ENCODE results near the gene TRMT11. TPM values are rescaled to one million over a fixed set of nuclear protein-coding genes. Genes with fewer than 3 reads are reported as not detected.
"Not testable (repeated sequence)": the region's sequence is repeated elsewhere in the genome, so short reads cannot be mapped to it uniquely, and the experiment has no call there.

TRMT11 gene
- total and polyA plus RNA-seq, 3 experiments from 2014 or later, result 14.8 to 37.9 (median 35.8) TPM

- peaks cover 0 to 3% (median 0%) of the 10 kb centered on the region in 3 donors for H3K36me3 Mint-ChIP-seq
- peaks cover 4% of the 10 kb centered on the region for H3K27me3 ChIP-seq (ENCODE audit: insufficient read depth, low read length, poor library complexity, severe bottlenecking)
- DNase-seq, result no peak
- no peak overlapping the region for H3K27ac Mint-ChIP-seq
- H3K9me3 Mint-ChIP-seq, result no peaks in the 10 kb centered on the region
- H3K36me3 ChIP-seq (ENCODE audit: insufficient read depth, low read length), result no peaks in the 10 kb centered on the region
- H3K4me3 Mint-ChIP-seq, result no peak overlapping the region
- no peak overlapping the region for H3K27ac ChIP-seq (ENCODE audit: low read depth, low read length)
- H3K4me1 ChIP-seq (ENCODE audit: insufficient read depth, low read length), result no peaks in the 10 kb centered on the region
- H3K4me1 Mint-ChIP-seq, result no peaks in the 10 kb centered on the region
- POLR2A ChIA-PET, result no interaction called here
- CTCF ChIA-PET, result interaction anchor here (4.1 kb wide), 1 partner anchor 11 kb away, joined by 26 read pairs; the partner anchor contains the start of gene HINT3
- H3K27me3 Mint-ChIP-seq, result peaks cover 0 to 25% of the 10 kb centered on the region in 2 donors
- H3K4me3 ChIP-seq (ENCODE audit: low read length), result no peak overlapping the region
- no peaks in the 10 kb centered on the region for H3K9me3 ChIP-seq (ENCODE audit: low read length)
Observed at GRCh38 chr6:125944896-125945295, 41.4 kb upstream of the TRMT11 start.

DNA sequence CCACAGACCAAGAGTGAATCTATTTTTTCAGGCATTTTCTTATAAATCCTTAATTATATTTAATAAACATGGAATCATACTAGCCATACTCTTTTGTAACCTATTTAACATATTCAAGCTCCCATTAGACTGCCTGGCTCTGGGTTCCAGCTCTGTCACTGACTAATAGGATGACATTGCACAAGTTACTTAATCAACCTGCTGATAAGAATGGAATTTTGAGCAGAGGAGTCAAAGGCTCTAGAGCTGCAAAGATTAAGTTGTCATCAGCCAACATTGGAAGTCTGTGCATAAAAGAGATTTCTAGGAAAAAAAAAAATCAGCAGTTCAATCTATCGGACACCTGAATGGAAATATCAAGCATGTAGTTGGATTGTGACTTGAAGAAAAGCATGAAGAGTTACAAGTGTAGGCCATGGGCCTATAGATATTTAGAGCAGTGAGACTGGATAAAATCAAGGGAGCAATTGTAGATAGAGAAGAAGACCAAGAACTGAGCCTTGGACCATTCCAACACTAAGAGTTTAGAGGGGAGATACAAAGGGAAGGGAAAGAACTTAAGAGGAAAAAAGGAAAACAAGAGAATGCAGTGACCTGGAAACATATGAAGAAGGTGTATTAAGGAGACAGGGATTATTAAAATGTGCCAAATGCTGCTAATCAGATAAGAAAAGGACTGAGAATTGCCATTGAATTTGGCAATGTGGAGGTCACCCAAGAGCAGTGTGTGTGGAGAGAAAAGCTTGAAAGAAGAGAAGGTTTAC lies 40.8 kb upstream of the TRMT11 start:
- no peak overlapping the region for H3K4me3 ChIP-seq (ENCODE audit: low read length)
- no peak overlapping the region for H3K27ac Mint-ChIP-seq
- no peaks in the 10 kb centered on the region for H3K9me3 ChIP-seq (ENCODE audit: low read length)
- no peaks in the 10 kb centered on the region for H3K9me3 Mint-ChIP-seq
- DNase-seq, result no peak
- no peaks in the 10 kb centered on the region for H3K4me1 Mint-ChIP-seq
- H3K36me3 ChIP-seq (ENCODE audit: insufficient read depth, low read length), result no peaks in the 10 kb centered on the region
- ChIA-PET POLR2A (no interaction called here), CTCF (interaction anchor here (1.8 to 4.1 kb wide), 2 partner anchors 10 to 155 kb away, joined by 6 to 26 read pairs; partner anchors contain the start of genes HINT3 and NCOA7)
- peaks cover 0 to 23% of the 10 kb centered on the region in 2 donors for H3K27me3 Mint-ChIP-seq
- H3K27me3 ChIP-seq (ENCODE audit: insufficient read depth, low read length, poor library complexity, severe bottlenecking), result peaks cover 4% of the 10 kb centered on the region
- H3K4me3 Mint-ChIP-seq, result no peak overlapping the region
- H3K4me1 ChIP-seq (ENCODE audit: insufficient read depth, low read length), result no peaks in the 10 kb centered on the region
- H3K27ac ChIP-seq (ENCODE audit: low read depth, low read length), result peak overlapping the region; percentile 10
- peaks cover 0 to 3% (median 0%) of the 10 kb centered on the region in 3 donors for H3K36me3 Mint-ChIP-seq

GRCh38 chr6:125947615-125948014 lies 38.7 kb upstream of the TRMT11 start:
- Mint-ChIP-seq H3K36me3 (peaks cover 0 to 3% (median 0%) of the 10 kb centered on the region in 3 donors), H3K4me1 (no peaks in the 10 kb centered on the region), H3K27me3 (peaks cover 0 to 23% of the 10 kb centered on the region in 2 donors), H3K27ac (peak overlapping the region in 1 of 8 donors; percentile 88), H3K4me3 (no peak overlapping the region), H3K9me3 (no peaks in the 10 kb centered on the region)
- Histone ChIP-seq H3K4me1 (ENCODE audit: insufficient read depth, low read length) (no peaks in the 10 kb centered on the region), H3K27me3 (ENCODE audit: insufficient read depth, low read length, poor library complexity, severe bottlenecking) (no peaks in the 10 kb centered on the region), H3K9me3 (ENCODE audit: low read length) (no peaks in the 10 kb centered on the region), H3K4me3 (ENCODE audit: low read length) (no peak overlapping the region), H3K27ac (ENCODE audit: low read depth, low read length) (no peak overlapping the region), H3K36me3 (ENCODE audit: insufficient read depth, low read length) (no peaks in the 10 kb centered on the region)
- DNase-seq, result no peak
- CTCF ChIA-PET, result interaction anchor here (1.0 to 2.0 kb wide), 2 partner anchors 9 to 21 kb away, joined by 3 to 16 read pairs; partner anchors contain the start of gene HINT3
- POLR2A ChIA-PET, result no interaction called here

DNA sequence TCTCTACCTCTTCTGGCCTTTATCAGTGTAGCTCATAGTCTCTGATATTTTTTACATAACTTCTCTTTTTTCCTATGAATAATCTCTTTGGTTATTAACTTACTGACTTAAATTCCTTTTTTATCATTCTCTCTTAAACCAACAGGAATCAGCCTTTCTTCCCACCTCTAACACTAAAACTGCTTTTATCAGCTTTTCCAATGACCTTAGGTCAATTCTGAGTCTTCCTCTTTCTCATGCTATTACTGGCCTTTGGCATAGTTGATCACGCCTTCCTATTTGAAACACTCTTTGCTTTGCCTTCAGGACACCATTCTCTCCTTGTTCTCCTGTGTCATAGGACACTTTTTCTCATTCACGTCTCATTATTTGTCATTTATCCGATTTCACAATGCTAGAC lies 37.9 kb upstream of the TRMT11 start:
- H3K4me1 Mint-ChIP-seq, result no peaks in the 10 kb centered on the region
- no peak overlapping the region for H3K4me3 ChIP-seq (ENCODE audit: low read length)
- no peaks in the 10 kb centered on the region for H3K27me3 ChIP-seq (ENCODE audit: insufficient read depth, low read length, poor library complexity, severe bottlenecking)
- ChIA-PET POLR2A (no interaction called here), CTCF (interaction anchor here (1.0 to 2.0 kb wide), 2 partner anchors 8 to 22 kb away, joined by 3 to 16 read pairs; partner anchors contain the start of gene HINT3)
- no peaks in the 10 kb centered on the region for H3K36me3 ChIP-seq (ENCODE audit: insufficient read depth, low read length)
- H3K4me3 Mint-ChIP-seq, result no peak overlapping the region
- DNase-seq, result no peak
- H3K27ac ChIP-seq (ENCODE audit: low read depth, low read length), result no peak overlapping the region
- H3K36me3 Mint-ChIP-seq, result no peaks in the 10 kb centered on the region
- H3K4me1 ChIP-seq (ENCODE audit: insufficient read depth, low read length), result no peaks in the 10 kb centered on the region
- no peak overlapping the region for H3K27ac Mint-ChIP-seq
- no peaks in the 10 kb centered on the region for H3K9me3 Mint-ChIP-seq
- H3K27me3 Mint-ChIP-seq, result peaks cover 0 to 20% of the 10 kb centered on the region in 2 donors
- no peaks in the 10 kb centered on the region for H3K9me3 ChIP-seq (ENCODE audit: low read length)

DNA sequence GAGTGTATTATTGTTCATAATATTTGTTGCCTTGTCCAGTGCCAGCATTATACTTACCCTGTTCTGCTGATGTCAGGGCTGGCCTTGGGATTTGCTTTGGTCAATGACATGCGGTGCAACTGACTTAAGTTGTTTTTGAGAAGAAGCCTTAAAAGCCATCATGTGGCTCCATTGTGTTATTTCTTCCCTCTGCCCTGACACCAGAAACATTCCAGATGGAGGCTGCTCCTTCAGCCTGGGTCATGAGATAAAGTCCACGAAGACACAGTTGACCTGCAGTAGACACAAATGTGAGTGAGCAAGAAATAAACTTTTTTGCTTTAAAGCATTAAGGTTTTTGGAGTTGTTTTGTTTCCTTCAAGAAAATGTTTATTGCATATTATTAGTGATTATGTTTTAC lies 37.3 kb upstream of the TRMT11 start:
- no peak overlapping the region for H3K4me3 Mint-ChIP-seq
- no peaks in the 10 kb centered on the region for H3K9me3 Mint-ChIP-seq
- Histone ChIP-seq H3K27me3 (ENCODE audit: insufficient read depth, low read length, poor library complexity, severe bottlenecking) (no peaks in the 10 kb centered on the region), H3K9me3 (ENCODE audit: low read length) (no peaks in the 10 kb centered on the region), H3K4me1 (ENCODE audit: insufficient read depth, low read length) (no peaks in the 10 kb centered on the region), H3K36me3 (ENCODE audit: insufficient read depth, low read length) (no peaks in the 10 kb centered on the region), H3K4me3 (ENCODE audit: low read length) (no peak overlapping the region), H3K27ac (ENCODE audit: low read depth, low read length) (no peak overlapping the region)
- ChIA-PET POLR2A (no interaction called here), CTCF (interaction anchor here (2.0 kb wide), 1 partner anchor 8 kb away, joined by 16 read pairs; the partner anchor contains the start of gene HINT3)
- no peak for DNase-seq
- no peak overlapping the region for H3K27ac Mint-ChIP-seq
- no peaks in the 10 kb centered on the region for H3K36me3 Mint-ChIP-seq
- H3K27me3 Mint-ChIP-seq, result peaks cover 0 to 20% of the 10 kb centered on the region in 2 donors
- H3K4me1 Mint-ChIP-seq, result no peaks in the 10 kb centered on the region

- Histone ChIP-seq H3K4me1 (ENCODE audit: insufficient read depth, low read length) (no peaks in the 10 kb centered on the region), H3K9me3 (ENCODE audit: low read length) (no peaks in the 10 kb centered on the region), H3K27me3 (ENCODE audit: insufficient read depth, low read length, poor library complexity, severe bottlenecking) (no peaks in the 10 kb centered on the region), H3K4me3 (ENCODE audit: low read length) (no peak overlapping the region), H3K36me3 (ENCODE audit: insufficient read depth, low read length) (no peaks in the 10 kb centered on the region), H3K27ac (ENCODE audit: low read depth, low read length) (no peak overlapping the region)
- Mint-ChIP-seq H3K27me3 (peaks cover 2 to 20% of the 10 kb centered on the region in 2 donors), H3K9me3 (no peaks in the 10 kb centered on the region), H3K4me3 (no peak overlapping the region), H3K27ac (peak overlapping the region in 1 of 8 donors; percentile 49), H3K4me1 (no peaks in the 10 kb centered on the region), H3K36me3 (no peaks in the 10 kb centered on the region)
- ChIA-PET CTCF (no interaction called here), POLR2A (no interaction called here)
- no peak for DNase-seq
Observed at GRCh38 chr6:125950293-125950692, 36.0 kb upstream of the TRMT11 start.

- H3K4me1 ChIP-seq (ENCODE audit: insufficient read depth, low read length); H3K9me3 Mint-ChIP-seq; H3K36me3 Mint-ChIP-seq; H3K27me3 ChIP-seq (ENCODE audit: insufficient read depth, low read length, poor library complexity, severe bottlenecking); H3K4me3 ChIP-seq (ENCODE audit: low read length); DNase-seq; H3K36me3 ChIP-seq (ENCODE audit: insufficient read depth, low read length); H3K27ac ChIP-seq (ENCODE audit: low read depth, low read length); H3K4me1 Mint-ChIP-seq; H3K9me3 ChIP-seq (ENCODE audit: low read length); H3K4me3 Mint-ChIP-seq; H3K27ac Mint-ChIP-seq; POLR2A ChIA-PET: not testable (repeated sequence)
- peaks cover 2 to 20% of the 10 kb centered on the region in 2 donors for H3K27me3 Mint-ChIP-seq
- CTCF ChIA-PET, result interaction anchor here (1.2 kb wide), 1 partner anchor 16 kb away, joined by 4 read pairs; no protein-coding TSS in a partner anchor
Observed at GRCh38 chr6:125950716-125951115, 35.6 kb upstream of the TRMT11 start.

- Histone ChIP-seq H3K9me3 (ENCODE audit: low read length) (no peaks in the 10 kb centered on the region), H3K4me1 (ENCODE audit: insufficient read depth, low read length) (peaks cover 5% of the 10 kb centered on the region), H3K27ac (ENCODE audit: low read depth, low read length) (no peak overlapping the region), H3K27me3 (ENCODE audit: insufficient read depth, low read length, poor library complexity, severe bottlenecking) (no peaks in the 10 kb centered on the region), H3K4me3 (ENCODE audit: low read length) (no peak overlapping the region), H3K36me3 (ENCODE audit: insufficient read depth, low read length) (no peaks in the 10 kb centered on the region)
- ChIA-PET CTCF (interaction anchor here (1.2 kb wide), 1 partner anchor 17 kb away, joined by 4 read pairs; no protein-coding TSS in a partner anchor), POLR2A (no interaction called here)
- Mint-ChIP-seq H3K27me3 (peaks cover 2 to 20% of the 10 kb centered on the region in 2 donors), H3K4me1 (peaks cover 4 to 5% (median 4%) of the 10 kb centered on the region in 3 donors), H3K27ac (peak overlapping the region in 1 of 8 donors; percentile 68), H3K4me3 (peak overlapping the region in 1 of 7 donors; percentile 13), H3K36me3 (no peaks in the 10 kb centered on the region), H3K9me3 (no peaks in the 10 kb centered on the region)
- no peak for DNase-seq
Observed at GRCh38 chr6:125951323-125951722, 35.0 kb upstream of the TRMT11 start.
